ENCODE measurements around the gene SLC6A7.

DNA sequence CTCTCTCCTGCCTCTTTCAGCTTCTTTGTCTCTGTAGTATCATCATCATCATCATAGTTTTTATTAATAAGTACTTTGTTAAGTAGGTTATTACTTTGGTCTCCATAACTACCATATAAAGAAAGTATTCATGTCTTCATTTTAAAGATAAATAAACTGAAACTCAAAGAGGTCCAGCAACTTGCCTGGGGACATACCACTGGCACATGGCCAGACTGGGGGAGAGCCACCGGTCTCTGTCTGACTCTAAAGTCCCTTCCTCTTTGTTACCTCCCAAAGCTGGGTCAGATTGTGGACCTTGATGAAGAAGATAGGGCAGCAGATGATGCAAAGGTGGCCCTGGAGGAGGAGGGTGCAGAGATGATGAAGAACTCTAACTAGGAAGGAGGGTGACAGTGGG lies 14.8 kb upstream of the SLC6A7 start:
- TF ChIP-seq, protein P1, sequence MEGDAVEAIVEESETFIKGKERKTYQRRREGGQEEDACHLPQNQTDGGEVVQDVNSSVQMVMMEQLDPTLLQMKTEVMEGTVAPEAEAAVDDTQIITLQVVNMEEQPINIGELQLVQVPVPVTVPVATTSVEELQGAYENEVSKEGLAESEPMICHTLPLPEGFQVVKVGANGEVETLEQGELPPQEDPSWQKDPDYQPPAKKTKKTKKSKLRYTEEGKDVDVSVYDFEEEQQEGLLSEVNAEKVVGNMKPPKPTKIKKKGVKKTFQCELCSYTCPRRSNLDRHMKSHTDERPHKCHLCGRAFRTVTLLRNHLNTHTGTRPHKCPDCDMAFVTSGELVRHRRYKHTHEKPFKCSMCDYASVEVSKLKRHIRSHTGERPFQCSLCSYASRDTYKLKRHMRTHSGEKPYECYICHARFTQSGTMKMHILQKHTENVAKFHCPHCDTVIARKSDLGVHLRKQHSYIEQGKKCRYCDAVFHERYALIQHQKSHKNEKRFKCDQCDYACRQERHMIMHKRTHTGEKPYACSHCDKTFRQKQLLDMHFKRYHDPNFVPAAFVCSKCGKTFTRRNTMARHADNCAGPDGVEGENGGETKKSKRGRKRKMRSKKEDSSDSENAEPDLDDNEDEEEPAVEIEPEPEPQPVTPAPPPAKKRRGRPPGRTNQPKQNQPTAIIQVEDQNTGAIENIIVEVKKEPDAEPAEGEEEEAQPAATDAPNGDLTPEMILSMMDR (tag by site-specific recombination; IDR thresholded peaks at IDR 0.05) = no peak
- TF ChIP-seq ZNF792 (tag by site-specific recombination; IDR thresholded peaks at IDR 0.05) (no peak), ZNF629 (tag by site-specific recombination; IDR thresholded peaks at IDR 0.05) (no peak), SALL2 (tag by site-specific recombination; IDR thresholded peaks at IDR 0.05; ENCODE audit: borderline replicate concordance) (no peak), ZBTB21 (tag by site-specific recombination; IDR thresholded peaks at IDR 0.05) (no peak)

Measured in HEK293 (cell line).